UCSD-AML1 (cell line): Measurements from ENCODE around the gene NAA15.
"Not testable (repeated sequence)": the region's sequence is repeated elsewhere in the genome, so short reads cannot be mapped to it uniquely, and the experiment has no call there.

Source experiments
- DNase-seq: peaks from one replicate; lab custom pipeline; 2025; ENCODE audit not compliant: unreplicated experiment; lab: John Stamatoyannopoulos, UW

The NAA15 gene

DNA sequence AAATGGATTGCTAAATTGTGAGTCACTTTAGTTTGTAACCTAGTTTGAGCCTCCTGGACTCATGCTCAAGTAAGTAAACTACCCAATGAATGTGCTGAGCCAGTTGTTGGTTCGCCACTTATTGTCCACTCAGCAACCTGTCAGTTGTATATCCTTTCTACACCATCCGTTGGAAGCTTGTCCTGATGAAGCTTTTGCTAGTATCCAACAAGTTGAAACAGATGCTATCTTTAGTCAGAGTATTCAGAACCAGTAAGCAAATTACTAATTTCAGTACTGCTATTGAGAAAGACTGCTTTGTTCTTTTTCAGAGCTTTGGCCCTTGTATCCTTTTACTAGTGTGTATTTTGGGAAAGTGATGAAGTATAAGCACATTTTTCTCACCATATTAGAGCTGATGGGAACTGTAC is 4.3 kb upstream of the NAA15 start:
- no peak for DNase-seq

GRCh38 chr4:139299536-139299935 is 1.8 kb upstream of the NAA15 start:
- DNase-seq = no peak

- no peak for DNase-seq
Observed at GRCh38 chr4:139300431-139301112, 733 bp upstream of the NAA15 start.

DNA sequence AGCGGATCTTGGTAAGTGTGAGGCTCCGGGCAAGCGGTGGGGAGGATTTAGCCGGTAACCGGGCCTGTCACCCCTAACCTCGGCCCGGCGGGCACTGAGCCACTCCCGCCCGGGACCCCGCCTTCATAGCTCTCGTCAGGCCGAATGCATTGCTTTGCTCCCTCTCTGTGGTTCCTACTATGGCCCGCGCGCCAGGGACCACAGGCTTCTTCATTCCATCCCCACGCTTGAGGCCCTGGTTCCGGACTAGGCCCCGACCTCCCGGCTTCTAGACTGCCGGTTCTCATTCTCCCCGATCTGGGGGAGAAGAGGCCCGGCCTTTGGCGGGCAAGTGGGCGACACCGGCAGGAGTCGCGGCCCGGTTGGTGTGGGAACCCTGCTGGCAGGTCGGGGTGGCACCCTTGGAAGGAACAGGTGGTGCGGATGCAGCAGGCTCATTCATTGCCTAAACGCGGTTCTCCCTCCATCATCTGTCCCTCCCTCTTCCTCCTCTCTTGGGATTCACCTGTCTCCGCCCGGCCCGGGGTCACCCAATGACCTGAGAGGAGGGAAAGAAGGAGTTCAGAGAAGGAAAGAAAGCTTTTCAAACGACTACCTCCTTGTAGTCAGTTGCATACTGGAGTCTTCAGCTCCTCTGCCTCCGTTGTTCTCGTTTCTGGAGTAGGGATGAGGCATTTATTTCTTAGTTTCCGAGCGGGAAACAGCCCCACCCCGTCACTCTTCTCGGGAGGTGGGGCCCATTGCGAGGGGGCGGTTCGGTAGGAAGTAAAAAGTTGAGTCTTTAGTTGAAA is 711 bp downstream of the NAA15 start, which contains the start of gene NDUFC1:
Gene NDUFC1, minus strand, starts transcription at position 657 of the 791 bp plus-strand sequence. CDS start 6,679 bp downstream, outside the sequence.
- peak; percentile 75 for DNase-seq

DNA sequence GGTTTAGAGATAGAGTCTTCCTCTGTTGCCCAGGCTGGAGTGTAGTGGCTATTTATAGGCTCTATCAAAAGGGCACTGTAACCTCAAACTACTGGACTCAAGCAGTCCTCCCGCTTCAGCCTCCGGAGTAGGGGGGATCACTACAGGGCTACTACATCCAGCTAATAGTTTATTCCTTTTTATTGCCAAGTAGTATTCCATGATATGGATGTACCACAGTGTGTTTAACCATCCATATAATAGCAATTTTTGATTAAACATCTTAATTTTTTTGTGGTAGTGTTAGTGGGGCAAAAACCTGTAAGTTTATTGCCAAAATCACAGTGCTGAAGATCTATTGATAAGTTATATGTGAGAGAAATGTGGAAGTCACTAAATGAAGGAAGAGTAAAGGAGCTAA is 3.6 kb downstream of the NAA15 start:
- no peak for DNase-seq

GRCh38 chr4:139311909-139312308 is 10.6 kb downstream of the NAA15 start:
- no peak for DNase-seq

DNA sequence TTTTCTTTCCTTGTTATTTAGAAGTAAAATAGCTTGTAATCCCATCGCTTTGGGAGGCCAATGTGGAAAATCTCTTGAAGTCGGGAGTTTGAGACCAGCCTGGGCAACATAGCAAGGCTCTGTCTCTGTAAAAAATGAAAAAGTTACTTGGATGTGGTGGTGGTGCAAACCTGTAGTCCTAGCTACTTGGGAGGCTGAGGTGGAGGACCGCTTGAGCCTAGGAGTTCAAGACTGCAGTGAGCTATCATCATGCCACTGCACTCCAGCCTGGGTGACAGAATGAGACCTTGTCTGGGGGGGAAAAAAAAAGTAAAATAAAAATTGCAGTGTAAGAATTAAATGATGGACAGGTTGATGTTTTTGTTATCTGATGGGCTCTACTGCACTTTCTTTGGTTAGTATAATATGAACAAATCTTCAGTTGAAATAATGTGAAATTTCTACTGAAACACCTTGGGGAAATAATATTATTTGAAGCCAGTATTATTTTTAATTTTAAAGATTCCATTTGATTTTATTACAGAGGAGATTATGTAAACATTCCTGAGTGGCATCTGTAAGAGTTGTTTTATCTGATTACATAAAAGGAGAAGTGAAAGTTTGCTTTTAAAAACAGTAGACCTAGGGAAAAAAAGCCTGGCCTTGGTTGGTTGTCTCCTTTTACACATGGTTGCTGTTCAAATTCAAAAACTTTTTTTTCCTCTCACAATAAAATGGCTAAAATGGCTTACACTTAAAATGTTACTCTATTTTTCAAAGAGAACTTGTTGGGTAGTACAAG is 11.4 kb downstream of the NAA15 start:
- DNase-seq = no peak

GRCh38 chr4:139313414-139313813 is 12.1 kb downstream of the NAA15 start:
- DNase-seq = not testable (repeated sequence)

DNA sequence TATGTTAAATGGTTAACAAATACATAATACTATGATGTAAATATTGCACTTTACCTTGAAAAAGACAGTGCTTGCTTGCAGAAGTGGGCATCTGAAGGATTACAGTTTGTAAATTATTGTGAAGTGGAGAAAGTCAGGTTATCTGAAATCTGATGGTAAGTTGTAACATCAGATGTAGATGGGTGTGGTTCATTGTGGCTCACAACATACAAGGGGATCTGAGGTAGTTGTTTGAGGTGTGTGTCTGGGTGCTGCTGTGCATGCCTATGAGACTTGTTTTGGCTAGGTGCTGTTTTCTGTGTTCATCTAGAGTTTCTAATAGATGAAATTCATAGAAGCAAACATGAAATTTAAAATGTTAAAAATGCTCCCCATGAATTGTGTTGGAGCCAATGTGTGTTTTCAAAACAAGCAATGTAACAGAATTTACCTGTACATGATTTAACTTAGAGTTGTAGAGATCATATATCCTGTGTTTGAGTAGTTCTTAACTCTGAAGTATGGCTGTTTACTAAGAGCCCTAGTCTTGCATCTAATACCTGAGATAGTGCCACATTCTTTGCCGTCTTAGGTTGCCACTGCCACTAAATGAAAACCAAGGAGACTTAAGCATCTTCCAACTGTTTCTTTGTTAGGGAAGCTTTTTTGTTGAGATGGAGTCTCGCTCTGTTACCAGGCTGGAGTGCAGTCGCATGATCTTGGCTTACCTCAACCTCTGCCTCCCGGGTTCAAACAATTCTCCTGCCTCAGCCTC is 12.9 kb downstream of the NAA15 start:
- DNase-seq = no peak

GRCh38 chr4:139315221-139315675 is 13.9 kb downstream of the NAA15 start:
- no peak for DNase-seq

DNA sequence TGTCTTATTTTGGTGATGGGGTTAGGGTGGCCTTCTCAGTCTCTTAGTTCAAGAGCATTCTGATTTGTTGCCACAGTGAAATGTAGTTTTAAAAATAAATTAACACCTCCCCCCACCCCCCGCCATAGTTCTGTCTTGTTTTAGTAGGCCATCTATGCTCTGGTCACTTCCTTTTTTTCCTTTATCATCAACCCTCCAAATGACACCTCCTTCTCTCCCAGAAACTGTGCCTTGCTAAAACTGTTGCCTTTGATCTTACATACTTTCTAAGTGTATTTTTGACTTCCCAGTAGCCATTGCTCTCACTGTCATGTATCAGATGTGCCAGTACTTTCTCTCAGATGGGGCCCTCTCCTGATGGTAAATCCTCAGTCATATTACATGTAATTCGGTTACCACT is 15.4 kb downstream of the NAA15 start:
- DNase-seq = no peak

- no peak for DNase-seq
Observed at GRCh38 chr4:139317635-139318034, 16.3 kb downstream of the NAA15 start.

DNA sequence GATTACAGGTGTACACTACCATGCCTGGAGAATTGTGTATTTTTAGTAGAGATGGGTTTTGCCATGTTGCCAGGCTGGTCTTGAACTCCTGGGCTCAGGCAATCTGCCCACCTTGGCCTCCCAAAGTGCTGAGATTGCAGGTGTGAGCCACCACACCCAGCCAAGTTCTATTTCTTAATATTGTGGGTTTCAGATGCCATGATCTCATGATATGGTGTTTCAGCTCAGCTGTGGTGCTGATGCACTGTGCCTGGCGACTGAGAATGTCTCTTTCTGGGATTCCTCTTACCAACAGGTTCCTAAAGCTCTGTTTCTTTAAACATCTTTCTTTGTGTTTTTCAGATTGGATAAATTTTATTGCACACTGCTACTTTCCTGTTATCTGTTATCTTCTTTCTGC is 18.3 kb downstream of the NAA15 start:
- no peak for DNase-seq

DNA sequence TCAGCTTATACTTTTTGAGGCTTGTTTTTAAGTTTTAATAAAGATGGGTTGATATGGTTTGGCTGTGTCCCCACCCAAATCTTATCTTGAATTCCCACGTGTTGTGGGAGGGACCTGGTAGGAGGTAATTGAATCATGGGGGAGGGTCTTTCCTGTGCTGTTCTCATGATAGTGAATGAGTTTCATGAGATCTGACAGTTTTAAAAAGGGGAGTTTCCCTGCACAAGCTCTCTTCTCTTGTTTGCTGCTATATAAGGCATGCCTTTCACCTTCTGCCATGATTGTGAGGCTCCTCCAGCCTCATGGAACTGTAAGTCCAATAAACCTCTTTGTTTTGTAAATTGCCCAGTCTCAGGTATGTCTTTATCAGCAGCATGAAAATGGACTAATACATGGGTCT is 20.8 kb downstream of the NAA15 start:
- not testable (repeated sequence) for DNase-seq

DNA sequence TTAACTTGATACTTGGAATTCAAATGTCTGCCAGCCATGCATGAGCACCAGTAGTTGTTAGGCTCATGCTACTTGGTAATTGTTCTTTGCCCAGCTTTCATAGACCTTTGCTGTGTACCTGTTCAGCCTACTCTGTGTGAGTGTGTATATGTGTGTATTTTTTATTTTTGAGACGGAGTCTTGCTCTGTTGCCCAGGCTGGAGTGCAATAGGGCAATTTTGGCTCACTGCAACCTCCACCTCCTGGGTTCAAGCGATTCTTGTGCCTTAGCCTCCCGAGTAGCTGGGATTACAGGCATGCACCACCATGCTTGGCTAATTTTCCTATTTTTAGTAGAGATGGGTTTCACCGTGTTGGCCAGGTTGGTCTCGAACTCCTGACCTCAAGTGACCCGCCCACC is 21.2 kb downstream of the NAA15 start:
- DNase-seq = not testable (repeated sequence)

DNA sequence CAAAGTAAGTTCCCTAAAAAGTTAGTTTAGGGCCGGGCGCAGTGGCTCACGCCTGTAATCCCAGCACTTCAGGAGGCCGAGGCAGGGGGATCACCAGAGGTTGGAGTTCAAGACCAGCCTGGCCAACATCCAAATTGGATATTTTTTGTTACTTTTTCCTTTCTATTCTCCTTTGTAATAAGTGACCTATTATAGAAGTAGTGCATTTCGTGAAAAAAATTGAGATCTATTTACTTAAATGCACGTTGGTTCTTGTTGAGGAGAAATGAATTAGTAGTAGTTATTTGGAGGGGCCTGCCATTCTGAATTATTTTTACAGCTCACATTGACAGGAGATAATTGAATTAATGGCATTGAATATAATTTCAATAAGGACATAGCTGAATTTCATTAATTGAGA is 23.3 kb downstream of the NAA15 start:
- DNase-seq = no peak

GRCh38 chr4:139329665-139330200 is 28.4 kb downstream of the NAA15 start:
- DNase-seq = no peak

DNA sequence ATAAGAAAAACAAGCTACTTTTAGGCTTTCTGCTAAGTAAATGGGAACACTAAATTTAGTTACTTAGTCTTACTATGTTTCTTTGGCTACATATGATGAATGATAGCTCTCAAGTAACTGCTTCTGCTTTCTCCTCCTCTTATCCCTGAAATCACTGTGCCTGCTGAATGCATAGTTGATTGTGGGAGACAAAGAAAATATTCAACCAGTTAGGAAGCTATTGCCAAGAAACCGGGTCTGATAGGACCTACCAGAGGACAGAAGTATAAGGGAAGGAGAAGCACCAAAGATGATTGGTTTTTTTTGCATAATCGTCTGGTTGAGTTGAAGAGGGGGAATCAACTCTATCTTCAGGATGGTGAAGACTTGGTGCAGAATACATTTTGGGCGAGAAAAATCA is 29.0 kb downstream of the NAA15 start:
- no peak for DNase-seq

GRCh38 chr4:139331185-139331584 is 29.9 kb downstream of the NAA15 start:
- DNase-seq = no peak

- DNase-seq = no peak
Observed at GRCh38 chr4:139333046-139333445, 31.7 kb downstream of the NAA15 start.

- DNase-seq = no peak
Observed at GRCh38 chr4:139337612-139338011, 36.3 kb downstream of the NAA15 start.
